Fibroblast of lung (primary cell): ENCODE results near the gene POLQ.

Source experiments
- EZH2 ChIP-seq: IDR thresholded peaks from 2 replicates; pipeline ENCODE4 v1.5.1; 2012; ENCODE audit warnings: low read length, control low read depth, mild to moderate bottlenecking; ENCODE audit errors: missing control alignments
- TF ChIP-seq, protein P1 (sequence below), 2 donors: IDR thresholded peaks in 1 of 2; conservative IDR thresholded peaks in 1 of 2; 1 replicate in 1 of 2; 2 replicates in 1 of 2; pipeline ENCODE4 v1.5.1; 2011 to 2012; ENCODE audit warnings: low read length in 2 of 2, control low read depth in 1 of 2, inconsistent platforms in 1 of 2, low read depth in 1 of 2, mild to moderate bottlenecking in 1 of 2

GRCh38 chr3:121477589-121477988, 68.2 kb downstream of the POLQ start:
- TF ChIP-seq, protein P1, sequence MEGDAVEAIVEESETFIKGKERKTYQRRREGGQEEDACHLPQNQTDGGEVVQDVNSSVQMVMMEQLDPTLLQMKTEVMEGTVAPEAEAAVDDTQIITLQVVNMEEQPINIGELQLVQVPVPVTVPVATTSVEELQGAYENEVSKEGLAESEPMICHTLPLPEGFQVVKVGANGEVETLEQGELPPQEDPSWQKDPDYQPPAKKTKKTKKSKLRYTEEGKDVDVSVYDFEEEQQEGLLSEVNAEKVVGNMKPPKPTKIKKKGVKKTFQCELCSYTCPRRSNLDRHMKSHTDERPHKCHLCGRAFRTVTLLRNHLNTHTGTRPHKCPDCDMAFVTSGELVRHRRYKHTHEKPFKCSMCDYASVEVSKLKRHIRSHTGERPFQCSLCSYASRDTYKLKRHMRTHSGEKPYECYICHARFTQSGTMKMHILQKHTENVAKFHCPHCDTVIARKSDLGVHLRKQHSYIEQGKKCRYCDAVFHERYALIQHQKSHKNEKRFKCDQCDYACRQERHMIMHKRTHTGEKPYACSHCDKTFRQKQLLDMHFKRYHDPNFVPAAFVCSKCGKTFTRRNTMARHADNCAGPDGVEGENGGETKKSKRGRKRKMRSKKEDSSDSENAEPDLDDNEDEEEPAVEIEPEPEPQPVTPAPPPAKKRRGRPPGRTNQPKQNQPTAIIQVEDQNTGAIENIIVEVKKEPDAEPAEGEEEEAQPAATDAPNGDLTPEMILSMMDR (conservative IDR thresholded peaks at IDR 0.05 in 1 of 2, IDR thresholded peaks at IDR 0.05 in 1 of 2; ENCODE audit: low read depth in 1 of 2, low read length in 2 of 2), result no peak
- no peak for TF ChIP-seq EZH2
